SK-N-SH (cell line): ENCODE data around the gene TRIM14. TPM values are rescaled to one million over a fixed set of nuclear protein-coding genes. Genes with fewer than 3 reads are reported as not detected.

Source experiments
- CTCF ChIA-PET: fragments of 300-600, 350-600 bp; formaldehyde crosslinking; extraction: SDS; loops from one replicate; lab custom pipeline; 2021; lab: Yijun Ruan, JAX
- POLR2A ChIA-PET: fragments of 350-600 bp; sonication (Branson Sonifier 250); formaldehyde crosslinking; extraction: SDS; loops from one replicate; lab custom pipeline; 2020; ENCODE audit warnings: antibody characterized with exemption, inconsistent platforms; lab: Yijun Ruan, JAX
- DNase-seq: peaks from one replicate; pipeline ENCODE4 v3.0.0; 2012
- H2AFZ ChIP-seq: fragments of 200-600 bp; sonication (generic); 2 replicates; pipeline ENCODE4 v1.8.1; 2016; ENCODE audit warnings: antibody characterized with exemption, mild to moderate bottlenecking, low read depth
- H3F3A ChIP-seq: fragments of 200-600 bp; sonication (generic); replicated peaks from 2 replicates; pipeline ENCODE3; 2016; ENCODE audit warnings: antibody characterized with exemption, mild to moderate bottlenecking; ENCODE audit not compliant: insufficient read depth
- H3K27ac ChIP-seq, 2 experiments: fragments of 200-500 bp in 1 of 2; fragments of 200-600 bp in 1 of 2; sonication (Bioruptor generic) in 1 of 2; sonication (generic), shearing (Covaris generic) in 1 of 2; 2 replicates each; pipeline versions ENCODE4 v1.5.1 to v1.6.1; 2014 to 2016; ENCODE audit warnings: low read depth in 2 of 2, inconsistent platforms in 1 of 2, low read length in 1 of 2, mild to moderate bottlenecking in 1 of 2, mixed read lengths in 1 of 2
- H3K27me3 ChIP-seq: fragments of 200-600 bp; sonication (generic), shearing (Covaris generic); 2 replicates; pipeline ENCODE4 v1.6.1; 2016; ENCODE audit warnings: mixed run types; ENCODE audit not compliant: insufficient read depth
- H3K36me3 ChIP-seq, 2 experiments: fragments of 200-500 bp in 1 of 2; fragments of 200-600 bp in 1 of 2; sonication (Bioruptor generic) in 1 of 2; sonication (generic) in 1 of 2; replicated peaks in 1 of 2; 2 replicates each; pipeline versions ENCODE3 to v1.5.1; 2014 to 2016; ENCODE audit warnings: low read length in 1 of 2, mild to moderate bottlenecking in 1 of 2; ENCODE audit not compliant: insufficient read depth in 2 of 2, control insufficient read depth in 1 of 2
- H3K4me1 ChIP-seq, 2 experiments: fragments of 200-500 bp in 1 of 2; fragments of 200-600 bp in 1 of 2; sonication (Bioruptor generic) in 1 of 2; sonication (generic), shearing (Covaris generic) in 1 of 2; 2 replicates each; pipeline versions ENCODE4 v1.5.1 to v1.6.1; 2014 to 2016; ENCODE audit warnings: low read depth in 1 of 2, low read length in 1 of 2, mixed run types in 1 of 2; ENCODE audit not compliant: insufficient read depth in 2 of 2, control insufficient read depth in 1 of 2
- H3K4me2 ChIP-seq: fragments of 200-600 bp; sonication (generic), shearing (Covaris generic); 2 replicates; pipeline ENCODE4 v1.6.1; 2017; ENCODE audit warnings: mixed run types
- H3K4me3 ChIP-seq, 2 experiments: fragments of 200-500 bp in 1 of 2; fragments of 200-600 bp in 1 of 2; sonication (Bioruptor generic) in 1 of 2; sonication (generic), shearing (Covaris generic) in 1 of 2; 2 replicates each; pipeline versions ENCODE4 v1.5.1 to v1.8.1; 2014 to 2016; ENCODE audit warnings: low read depth in 2 of 2, inconsistent platforms in 1 of 2, low read length in 1 of 2, mild to moderate bottlenecking in 1 of 2, mixed read lengths in 1 of 2, moderate library complexity in 1 of 2
- H3K79me2 ChIP-seq: fragments of 200-600 bp; sonication (generic); 2 replicates; pipeline ENCODE4 v1.8.1; 2017; ENCODE audit warnings: mild to moderate bottlenecking; ENCODE audit not compliant: insufficient read depth
- H3K9ac ChIP-seq: fragments of 200-600 bp; sonication (generic); 2 replicates; pipeline ENCODE4 v1.6.1; 2017; ENCODE audit warnings: mixed run types
- H3K9me2 ChIP-seq: fragments of 200-600 bp; sonication (generic); 2 replicates; pipeline ENCODE4 v1.6.1; 2017; ENCODE audit warnings: mixed run types
- H3K9me3 ChIP-seq: fragments of 200-600 bp; sonication (generic); 2 replicates; pipeline ENCODE4 v1.6.1; 2017; ENCODE audit warnings: mixed run types, mild to moderate bottlenecking, moderate library complexity
- H4K20me1 ChIP-seq: fragments of 200-600 bp; sonication (generic); 2 replicates; pipeline ENCODE4 v1.6.1; 2017; ENCODE audit warnings: mild to moderate bottlenecking, mixed run types; ENCODE audit not compliant: insufficient read depth
- CHD2 ChIP-seq: fragments of 150-350 bp; IDR thresholded peaks from 2 replicates; pipeline ENCODE4 v1.6.1; 2018; ENCODE audit warnings: low read length; ENCODE audit not compliant: partially characterized antibody
- ELF1 ChIP-seq: IDR thresholded peaks from 2 replicates; pipeline ENCODE4 v1.4.0; 2012
- EP300 ChIP-seq, 2 experiments: IDR thresholded peaks; 2 replicates each; pipeline versions ENCODE4 v1.4.0 to v1.6.1; 2012; ENCODE audit warnings: borderline replicate concordance in 1 of 2, low read depth in 1 of 2, low read length in 1 of 2
- EZH2phosphoT487 ChIP-seq: fragments of 200-600 bp; sonication (generic); IDR thresholded peaks from 2 replicates; pipeline ENCODE4 v1.6.1; 2017; ENCODE audit warnings: low read depth, mixed run types, mild to moderate bottlenecking, antibody characterized with exemption, moderate library complexity, borderline replicate concordance
- FOSL2 ChIP-seq: IDR thresholded peaks from 2 replicates; pipeline ENCODE4 v1.4.0; 2012; ENCODE audit warnings: low read depth, mild to moderate bottlenecking, moderate library complexity, borderline replicate concordance
- GABPA ChIP-seq: IDR thresholded peaks from 2 replicates; pipeline ENCODE4 v1.4.0; 2012; ENCODE audit warnings: low read depth, mild to moderate bottlenecking
- IRF3 ChIP-seq: fragments of 150-350 bp; IDR thresholded peaks from 2 replicates; pipeline ENCODE4 v1.6.1; 2016; ENCODE audit warnings: mild to moderate bottlenecking, low read depth, low read length
- MEF2A ChIP-seq: IDR thresholded peaks from 2 replicates; pipeline ENCODE4 v1.4.0; 2012; ENCODE audit warnings: low read depth, borderline replicate concordance
- MXI1 ChIP-seq: IDR thresholded peaks from 2 replicates; pipeline ENCODE4 v1.6.1; 2012; ENCODE audit warnings: mild to moderate bottlenecking, low read depth, low read length, improper control_type of control experiment
- NRF1 ChIP-seq: IDR thresholded peaks from 2 replicates; pipeline ENCODE4 v1.6.1; 2012; ENCODE audit warnings: low read depth, mild to moderate bottlenecking, low read length
- PBX3 ChIP-seq: IDR thresholded peaks from 2 replicates; pipeline ENCODE4; 2012
- RAD21 ChIP-seq: IDR thresholded peaks from 2 replicates; pipeline ENCODE4 v1.6.1; 2012; ENCODE audit warnings: mild to moderate bottlenecking, low read length
- RCOR1 ChIP-seq: fragments of 150-350 bp; IDR thresholded peaks from 2 replicates; pipeline ENCODE4 v1.6.1; 2017; ENCODE audit warnings: antibody characterized with exemption, low read length
- RFX5 ChIP-seq: IDR thresholded peaks from 2 replicates; pipeline ENCODE4 v1.6.1; 2012; ENCODE audit warnings: mild to moderate bottlenecking, improper control_type of control experiment, low read length
- SIN3A ChIP-seq: IDR thresholded peaks from 2 replicates; pipeline ENCODE4 v1.6.1; 2012; ENCODE audit warnings: low read depth, mild to moderate bottlenecking, low read length, moderate library complexity, borderline replicate concordance
- SMC3 ChIP-seq: IDR thresholded peaks from 2 replicates; pipeline ENCODE4 v1.6.1; 2012; ENCODE audit warnings: low read depth, low read length, improper control_type of control experiment
- TAF1 ChIP-seq: IDR thresholded peaks from 2 replicates; pipeline ENCODE4 v1.6.1; 2012; ENCODE audit warnings: low read depth, mild to moderate bottlenecking, low read length, moderate library complexity, borderline replicate concordance
- TCF12 ChIP-seq: IDR thresholded peaks from 2 replicates; pipeline ENCODE4 v1.4.0; 2012
- USF2 ChIP-seq: fragments of 150-350 bp; IDR thresholded peaks from 2 replicates; pipeline ENCODE4 v1.6.1; 2017; ENCODE audit warnings: antibody characterized with exemption, low read length, low read depth, borderline replicate concordance
- YY1 ChIP-seq: IDR thresholded peaks from 2 replicates; pipeline ENCODE4 v1.4.0; 2012; ENCODE audit warnings: low read depth, mild to moderate bottlenecking
- WGBS: methylation state at CpG from one replicate; pipeline ENCODE4 v1.1.6; 2017; ENCODE audit warnings: low lambda C conversion rate; 5-methylcytosine and 5-hydroxymethylcytosine counted together
- polyA plus RNA-seq, 3 experiments: library from polyadenylated mRNA; depleted of rRNA; stranded (reverse); fragments of >200 nt; gene quantifications; 2 replicates each; pipeline ENCODE4 v1.2.3, GENCODE V29; 2012

The TRIM14 gene
- polyA plus RNA-seq, 1 of the 3 experiments (the other 2 are of a cell fraction) = 15.3 TPM

- H3K4me2 ChIP-seq = no peak overlapping the region
- H3F3A ChIP-seq = no peaks in the 10 kb centered on the region
- no peak for TF ChIP-seq ELF1
- no peak for TF ChIP-seq FOSL2
- TF ChIP-seq TAF1 = no peak
- no peak for TF ChIP-seq IRF3
- TF ChIP-seq EP300 (IDR thresholded peaks at IDR 0.05; ENCODE audit: borderline replicate concordance in 1 of 2, low read depth in 1 of 2, low read length in 1 of 2) = no peak
- TF ChIP-seq YY1 = no peak
- no peak for TF ChIP-seq SMC3
- TF ChIP-seq MEF2A = no peak
- no peak for TF ChIP-seq GABPA
- TF ChIP-seq RCOR1 = no peak
- no peak for TF ChIP-seq EZH2phosphoT487
- no peak for TF ChIP-seq RAD21
- no peak for TF ChIP-seq NRF1
- no peak for TF ChIP-seq RFX5
- no peak for TF ChIP-seq MXI1
- TF ChIP-seq TCF12 = no peak
- no peak for TF ChIP-seq SIN3A
- no peak for TF ChIP-seq USF2
- no peak for TF ChIP-seq CHD2
- TF ChIP-seq PBX3 = no peak
- no peak overlapping the region for H3K27ac ChIP-seq
- H2AFZ ChIP-seq = no peak overlapping the region
- H3K36me3 ChIP-seq = no peaks in the 10 kb centered on the region
- H4K20me1 ChIP-seq = no peaks in the 10 kb centered on the region
- no peak for DNase-seq
- H3K9me2 ChIP-seq = no peaks in the 10 kb centered on the region
- 81% methylated on average over 4 of the region's 7 CpGs for WGBS
- CTCF ChIA-PET = interaction anchor here (1.6 kb wide), 1 partner anchor 17 kb away, joined by 4 read pairs; no protein-coding TSS in a partner anchor
- no peak overlapping the region for H3K4me3 ChIP-seq
- H3K9ac ChIP-seq = no peak overlapping the region
- no peaks in the 10 kb centered on the region for H3K9me3 ChIP-seq
- no peaks in the 10 kb centered on the region for H3K79me2 ChIP-seq
- H3K27me3 ChIP-seq = no peaks in the 10 kb centered on the region
- H3K4me1 ChIP-seq = peaks cover 0 to 19% of the 10 kb centered on the region in 2 experiments; a peak in 1 of 4 replicates
- POLR2A ChIA-PET = no interaction called here
Observed at GRCh38 chr9:98150164-98150563, 31.1 kb upstream of the TRIM14 start.
